Heart left ventricle (tissue), 13 donors: ENCODE results near the gene SLC35G2.

Source experiments
- POLR2A ChIP-seq, 2 donors: fragments of 450-650 bp; IDR thresholded peaks; one replicate each; pipeline ENCODE4 v1.6.1; 2017; ENCODE audit warnings: antibody characterized with exemption in 2 of 2, mild to moderate bottlenecking in 2 of 2, moderate library complexity in 2 of 2
- TF ChIP-seq, protein P1 (sequence below), 12 donors: fragments of 200-600 bp; sonication (generic) in 4 of 12; IDR thresholded peaks; one replicate each; pipeline versions ENCODE4 v1.5.0 to v1.8.0; 2018 to 2022; ENCODE audit warnings: antibody characterized with exemption in 12 of 12, mild to moderate bottlenecking in 5 of 12
- donor health status: ischemic (EF 13 %, LVEDD 7.1; RV severe dilation, severe dysfunction).
- donor health status: DM: no; HTN: yes; CAD: no.
- donor health status: DM: no; HTN: no; CAD: no.
- donor health status: ischemic (EF 25% LVEDD 6.9; RV normal size, moderate dysfunction).
- donor health status: ischemic (EF 25% LVEDD 5.7; RV mildly dilated, moderate dysfunction).
- donor health status: ischemic (EF 35%, LVEDD 5.7; RV mildly dilated, moderate dysfunction).
- donor health status: nonischemic (EF 11% LVEDD 7.7; RV severe dilation, severe dysfunction).
- donor health status: DM: yes; HTN: yes; CAD: no.
- donor health status: PGD.
- donor health status: ischemic (EF 29% LVEDD 5.4; RV normal size, mild dysfunction).
- donor health status: nonischemic (EF 23%, LVEDD 6.1; RV moderate dilation, normal function).

DNA sequence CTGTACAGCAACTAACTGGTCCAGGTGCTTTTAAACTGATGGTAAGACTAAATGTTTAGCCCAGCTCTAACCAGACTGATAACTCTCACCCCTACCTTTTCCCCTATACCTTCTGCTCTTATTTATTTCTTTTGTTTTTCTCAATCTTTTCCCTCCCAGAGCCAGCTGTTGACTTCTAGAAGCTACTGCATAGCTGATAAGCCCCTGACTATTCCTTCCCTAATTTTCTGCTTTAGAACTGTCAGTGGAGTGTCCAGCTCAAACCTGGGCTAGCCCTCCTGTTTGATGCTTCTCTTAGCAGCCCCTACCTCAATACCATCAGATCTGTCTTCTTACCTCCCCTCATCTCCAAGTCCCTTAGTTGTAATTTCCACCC lies 20.6 kb downstream of the SLC35G2 start:
- TF ChIP-seq, protein P1, sequence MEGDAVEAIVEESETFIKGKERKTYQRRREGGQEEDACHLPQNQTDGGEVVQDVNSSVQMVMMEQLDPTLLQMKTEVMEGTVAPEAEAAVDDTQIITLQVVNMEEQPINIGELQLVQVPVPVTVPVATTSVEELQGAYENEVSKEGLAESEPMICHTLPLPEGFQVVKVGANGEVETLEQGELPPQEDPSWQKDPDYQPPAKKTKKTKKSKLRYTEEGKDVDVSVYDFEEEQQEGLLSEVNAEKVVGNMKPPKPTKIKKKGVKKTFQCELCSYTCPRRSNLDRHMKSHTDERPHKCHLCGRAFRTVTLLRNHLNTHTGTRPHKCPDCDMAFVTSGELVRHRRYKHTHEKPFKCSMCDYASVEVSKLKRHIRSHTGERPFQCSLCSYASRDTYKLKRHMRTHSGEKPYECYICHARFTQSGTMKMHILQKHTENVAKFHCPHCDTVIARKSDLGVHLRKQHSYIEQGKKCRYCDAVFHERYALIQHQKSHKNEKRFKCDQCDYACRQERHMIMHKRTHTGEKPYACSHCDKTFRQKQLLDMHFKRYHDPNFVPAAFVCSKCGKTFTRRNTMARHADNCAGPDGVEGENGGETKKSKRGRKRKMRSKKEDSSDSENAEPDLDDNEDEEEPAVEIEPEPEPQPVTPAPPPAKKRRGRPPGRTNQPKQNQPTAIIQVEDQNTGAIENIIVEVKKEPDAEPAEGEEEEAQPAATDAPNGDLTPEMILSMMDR (IDR thresholded peaks at IDR 0.05), result no peak
- no peak for TF ChIP-seq POLR2A (IDR thresholded peaks at IDR 0.05)
